ENCODE results near the gene WARS2.
"Not testable (repeated sequence)": the region's sequence is repeated elsewhere in the genome, so short reads cannot be mapped to it uniquely, and the experiment has no call there.

Gene WARS2

DNA sequence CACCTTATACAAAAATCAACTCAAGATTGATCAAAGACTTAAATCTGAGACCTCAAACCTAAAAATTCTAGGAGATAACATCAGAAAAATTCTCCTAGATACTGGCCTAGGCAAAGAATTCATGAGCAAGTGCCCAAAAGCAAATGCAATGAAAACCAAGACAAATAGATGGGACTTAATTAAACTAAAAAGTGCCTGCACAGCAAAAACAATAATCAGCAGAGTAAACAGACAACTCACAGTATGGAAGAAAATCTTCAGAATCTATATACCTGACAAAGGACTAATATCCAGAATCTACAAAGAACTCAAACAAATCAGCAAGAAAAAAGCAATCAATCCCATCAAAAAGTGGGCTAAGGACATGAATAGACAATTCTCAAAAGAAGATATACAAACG is 18.6 kb downstream of the WARS2 start:
- not testable (repeated sequence) for H3K9me3 Mint-ChIP-seq; H3K27ac Mint-ChIP-seq; H3K36me3 Mint-ChIP-seq (ENCODE audit: low read depth); DNase-seq (ENCODE audit: low spot score); H3K4me3 Mint-ChIP-seq; H3K27me3 Mint-ChIP-seq (ENCODE audit: low read depth); H3K4me1 Mint-ChIP-seq (ENCODE audit: low read depth)

DNA sequence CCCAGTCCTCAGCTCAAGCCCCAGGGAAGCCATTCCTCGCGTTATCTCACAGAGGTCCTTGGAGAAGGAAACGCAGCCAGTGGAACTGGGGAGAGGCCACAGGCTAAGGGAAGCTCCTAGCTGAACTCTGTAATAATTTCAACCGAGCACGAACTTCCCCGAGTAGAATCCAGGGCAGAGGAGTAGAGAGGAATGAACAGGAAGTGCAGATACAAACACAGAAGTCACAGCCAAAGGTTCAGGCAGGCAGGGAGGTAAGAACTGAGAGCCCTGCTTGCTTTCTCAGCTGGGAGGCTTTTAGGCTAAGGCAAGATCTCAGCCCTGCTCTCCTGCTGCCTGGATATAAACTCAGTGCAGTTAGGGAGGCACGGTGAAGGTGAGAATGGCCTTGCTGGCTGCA is 23.7 kb downstream of the WARS2 start:
- Mint-ChIP-seq H3K9me3 (peaks cover under 1% of the 10 kb centered on the region), H3K4me1 (ENCODE audit: low read depth) (no peaks in the 10 kb centered on the region), H3K27me3 (ENCODE audit: low read depth) (no peaks in the 10 kb centered on the region), H3K27ac (no peak overlapping the region), H3K36me3 (ENCODE audit: low read depth) (no peaks in the 10 kb centered on the region), H3K4me3 (no peak overlapping the region)
- no peak for DNase-seq (ENCODE audit: low spot score)

DNA sequence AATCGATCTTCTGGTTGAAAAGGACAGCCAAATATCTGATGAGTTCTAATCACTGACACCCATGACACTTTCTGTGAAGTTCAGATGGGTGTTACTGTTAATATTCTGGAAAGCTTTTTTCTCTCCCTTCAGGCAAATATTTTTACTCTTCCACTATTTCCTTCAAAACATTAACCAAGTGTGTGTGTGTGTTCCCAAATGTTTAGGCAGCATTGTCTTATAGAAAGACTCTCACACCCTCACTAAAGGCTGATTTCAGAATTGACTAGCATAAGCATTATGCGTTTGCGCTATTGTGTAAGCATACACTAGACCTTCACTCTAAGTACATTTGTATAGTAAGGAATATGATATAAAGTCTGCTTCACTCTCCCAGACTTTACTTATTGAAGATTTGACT is 24.7 kb downstream of the WARS2 start:
- H3K4me1 Mint-ChIP-seq (ENCODE audit: low read depth) = no peaks in the 10 kb centered on the region
- no peak overlapping the region for H3K4me3 Mint-ChIP-seq
- H3K27me3 Mint-ChIP-seq (ENCODE audit: low read depth) = no peaks in the 10 kb centered on the region
- H3K27ac Mint-ChIP-seq = no peak overlapping the region
- no peak for DNase-seq (ENCODE audit: low spot score)
- no peaks in the 10 kb centered on the region for H3K9me3 Mint-ChIP-seq
- no peaks in the 10 kb centered on the region for H3K36me3 Mint-ChIP-seq (ENCODE audit: low read depth)

DNA sequence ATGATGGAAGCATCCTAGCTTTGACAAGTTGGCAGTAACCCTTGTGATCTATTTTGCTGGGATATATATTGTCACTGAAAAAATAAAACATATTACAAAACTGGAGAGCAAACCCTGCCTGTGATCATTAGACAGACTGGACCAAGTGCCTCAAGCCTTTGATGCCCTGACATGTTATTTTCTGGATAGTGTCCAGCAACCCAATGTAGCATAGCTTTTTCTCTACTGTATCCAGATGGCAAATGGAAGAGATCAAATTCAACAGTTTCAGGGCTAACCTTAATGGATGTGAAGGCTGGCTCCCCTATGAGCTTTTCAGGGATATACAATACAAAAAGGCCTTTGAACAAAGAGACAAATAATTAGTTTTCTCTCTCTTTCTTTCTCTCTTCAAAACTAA is 25.1 kb downstream of the WARS2 start:
- Mint-ChIP-seq H3K4me1 (ENCODE audit: low read depth) (no peaks in the 10 kb centered on the region), H3K36me3 (ENCODE audit: low read depth) (no peaks in the 10 kb centered on the region), H3K9me3 (no peaks in the 10 kb centered on the region), H3K27ac (no peak overlapping the region), H3K4me3 (no peak overlapping the region), H3K27me3 (ENCODE audit: low read depth) (no peaks in the 10 kb centered on the region)
- DNase-seq (ENCODE audit: low spot score) = no peak

DNA sequence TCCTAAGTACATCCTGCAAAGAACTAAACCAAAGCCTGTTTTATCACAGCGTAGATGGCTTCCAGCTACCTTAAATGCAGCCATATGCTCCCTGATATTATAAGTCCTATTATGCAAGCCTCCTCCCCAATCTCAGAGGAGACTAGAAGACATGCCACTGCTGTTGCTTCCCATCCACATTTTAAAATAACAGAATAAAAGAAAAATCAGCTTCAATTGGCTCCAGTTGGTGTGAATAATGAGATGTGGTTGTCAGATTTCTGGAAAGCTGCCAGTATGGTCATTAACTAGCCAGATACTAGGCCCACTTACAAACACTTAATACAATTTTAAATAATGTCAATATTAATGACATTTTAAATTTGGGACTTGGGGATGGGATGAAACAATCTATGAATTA is 25.7 kb downstream of the WARS2 start:
- H3K9me3 Mint-ChIP-seq = no peaks in the 10 kb centered on the region
- H3K27ac Mint-ChIP-seq = no peak overlapping the region
- H3K27me3 Mint-ChIP-seq (ENCODE audit: low read depth) = no peaks in the 10 kb centered on the region
- H3K36me3 Mint-ChIP-seq (ENCODE audit: low read depth) = no peaks in the 10 kb centered on the region
- no peaks in the 10 kb centered on the region for H3K4me1 Mint-ChIP-seq (ENCODE audit: low read depth)
- DNase-seq (ENCODE audit: low spot score) = no peak
- no peak overlapping the region for H3K4me3 Mint-ChIP-seq

DNA sequence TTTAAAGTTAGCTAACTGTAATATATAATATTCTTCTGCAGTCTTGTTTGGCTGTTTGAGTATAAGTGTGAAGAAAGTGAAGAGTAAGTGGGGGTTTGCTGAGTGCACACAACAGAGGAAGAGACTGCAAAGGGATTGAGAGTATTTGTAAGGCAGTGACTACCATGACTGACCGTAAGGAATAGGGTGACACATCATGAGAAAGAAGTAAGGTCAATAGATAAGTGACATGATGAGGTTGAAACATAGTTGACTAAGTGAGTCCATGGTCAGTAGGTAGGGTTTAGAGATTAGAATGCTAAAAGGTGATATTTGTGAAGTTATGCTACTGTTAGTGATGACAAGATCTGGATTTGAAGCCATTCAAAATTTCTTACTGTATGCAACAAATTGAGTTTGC is 27.7 kb downstream of the WARS2 start:
- Mint-ChIP-seq H3K27ac (no peak overlapping the region), H3K4me3 (no peak overlapping the region), H3K36me3 (ENCODE audit: low read depth) (no peaks in the 10 kb centered on the region), H3K27me3 (ENCODE audit: low read depth) (peaks cover 2% of the 10 kb centered on the region), H3K9me3 (no peaks in the 10 kb centered on the region), H3K4me1 (ENCODE audit: low read depth) (no peaks in the 10 kb centered on the region)
- no peak for DNase-seq (ENCODE audit: low spot score)

DNA sequence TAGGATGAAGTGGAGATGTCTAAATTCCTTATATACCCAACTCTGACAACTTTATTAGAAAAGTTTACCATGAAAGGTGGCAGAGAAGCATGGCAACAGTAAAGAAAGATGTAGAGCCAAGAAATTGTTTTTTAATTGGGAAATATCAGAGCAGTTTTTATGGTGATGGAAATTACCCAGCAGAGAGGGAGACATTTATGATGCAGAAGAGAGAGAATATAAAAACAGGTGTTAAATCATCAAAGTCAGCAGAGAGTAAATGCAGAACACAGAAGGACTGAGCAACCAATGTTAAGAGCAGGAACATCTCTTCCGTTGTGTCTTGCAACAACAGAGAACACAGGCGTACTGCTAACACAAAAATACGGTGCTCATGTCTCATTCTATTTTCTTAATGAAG is 28.2 kb downstream of the WARS2 start:
- no peak overlapping the region for H3K4me3 Mint-ChIP-seq
- H3K27ac Mint-ChIP-seq = no peak overlapping the region
- no peaks in the 10 kb centered on the region for H3K4me1 Mint-ChIP-seq (ENCODE audit: low read depth)
- DNase-seq (ENCODE audit: low spot score) = no peak
- H3K9me3 Mint-ChIP-seq = peaks cover 2% of the 10 kb centered on the region
- H3K36me3 Mint-ChIP-seq (ENCODE audit: low read depth) = no peaks in the 10 kb centered on the region
- peaks cover 2% of the 10 kb centered on the region for H3K27me3 Mint-ChIP-seq (ENCODE audit: low read depth)

DNA sequence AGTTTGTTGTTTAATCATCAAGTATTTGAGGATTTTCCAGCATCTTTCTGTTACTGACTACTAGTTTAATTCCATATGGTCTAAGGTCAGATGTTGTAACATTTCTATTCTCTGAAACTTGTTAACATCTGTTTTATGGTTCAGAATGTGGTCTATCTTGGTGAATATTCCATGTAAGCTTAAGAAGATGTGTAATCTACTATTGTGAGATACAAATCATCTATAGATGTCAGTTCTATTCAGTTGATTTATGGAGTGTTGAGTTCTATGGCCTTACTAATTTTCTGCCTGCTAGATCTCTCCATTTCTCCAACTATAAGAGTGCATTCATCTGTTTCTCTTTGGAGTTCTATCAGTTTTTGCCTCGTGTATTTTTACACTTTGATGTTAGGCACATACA is 31.5 kb downstream of the WARS2 start:
- Mint-ChIP-seq H3K4me3 (no peak overlapping the region), H3K9me3 (peaks cover 4% of the 10 kb centered on the region), H3K36me3 (ENCODE audit: low read depth) (no peaks in the 10 kb centered on the region), H3K4me1 (ENCODE audit: low read depth) (no peaks in the 10 kb centered on the region), H3K27ac (no peak overlapping the region), H3K27me3 (ENCODE audit: low read depth) (peaks cover 2% of the 10 kb centered on the region)
- DNase-seq (ENCODE audit: low spot score) = no peak

DNA sequence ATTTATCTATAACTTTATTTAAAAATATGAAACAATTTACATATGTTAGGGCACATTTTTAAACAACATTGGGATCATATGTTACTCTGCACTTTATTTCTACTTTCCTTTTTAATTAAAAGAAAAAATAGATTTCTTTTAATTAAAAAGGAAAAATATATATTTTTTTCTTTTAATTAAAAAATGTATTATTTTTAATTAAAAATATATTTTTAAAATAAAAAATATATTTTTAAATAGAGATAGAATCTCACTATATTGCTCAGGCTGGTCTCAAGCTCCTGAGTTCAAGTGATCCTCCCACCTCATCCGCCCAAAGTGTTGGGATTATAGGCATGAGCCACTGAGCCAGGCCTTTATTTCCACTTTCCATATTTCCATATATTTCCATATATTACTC is 36.7 kb downstream of the WARS2 start:
- H3K36me3 Mint-ChIP-seq (ENCODE audit: low read depth) = no peaks in the 10 kb centered on the region
- no peak overlapping the region for H3K4me3 Mint-ChIP-seq
- H3K27me3 Mint-ChIP-seq (ENCODE audit: low read depth) = no peaks in the 10 kb centered on the region
- no peaks in the 10 kb centered on the region for H3K4me1 Mint-ChIP-seq (ENCODE audit: low read depth)
- no peak overlapping the region for H3K27ac Mint-ChIP-seq
- H3K9me3 Mint-ChIP-seq = peaks cover 4% of the 10 kb centered on the region
- DNase-seq (ENCODE audit: low spot score) = no peak

DNA sequence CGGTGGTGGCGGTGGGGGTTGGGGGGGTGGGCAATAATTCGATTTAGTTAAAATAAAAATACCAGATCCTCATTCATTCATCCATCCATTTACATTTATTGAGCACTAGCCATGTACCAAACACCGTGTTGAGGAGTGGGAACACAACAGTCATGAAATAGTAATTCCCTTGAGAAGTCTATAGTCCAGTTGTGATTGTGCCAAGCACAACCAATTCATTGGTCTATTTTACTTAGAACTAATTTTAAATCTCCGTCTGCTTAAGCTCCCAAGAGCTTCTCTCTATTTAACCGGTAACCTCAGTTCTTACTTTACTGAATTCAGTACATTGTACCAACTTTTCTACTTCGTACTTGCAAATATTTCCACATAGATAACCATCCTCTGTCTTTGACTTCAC is 38.4 kb downstream of the WARS2 start:
- no peak overlapping the region for H3K27ac Mint-ChIP-seq
- DNase-seq (ENCODE audit: low spot score) = no peak
- H3K4me3 Mint-ChIP-seq = no peak overlapping the region
- H3K36me3 Mint-ChIP-seq (ENCODE audit: low read depth) = no peaks in the 10 kb centered on the region
- H3K9me3 Mint-ChIP-seq = peaks cover under 1% of the 10 kb centered on the region
- H3K27me3 Mint-ChIP-seq (ENCODE audit: low read depth) = no peaks in the 10 kb centered on the region
- H3K4me1 Mint-ChIP-seq (ENCODE audit: low read depth) = no peaks in the 10 kb centered on the region

DNA sequence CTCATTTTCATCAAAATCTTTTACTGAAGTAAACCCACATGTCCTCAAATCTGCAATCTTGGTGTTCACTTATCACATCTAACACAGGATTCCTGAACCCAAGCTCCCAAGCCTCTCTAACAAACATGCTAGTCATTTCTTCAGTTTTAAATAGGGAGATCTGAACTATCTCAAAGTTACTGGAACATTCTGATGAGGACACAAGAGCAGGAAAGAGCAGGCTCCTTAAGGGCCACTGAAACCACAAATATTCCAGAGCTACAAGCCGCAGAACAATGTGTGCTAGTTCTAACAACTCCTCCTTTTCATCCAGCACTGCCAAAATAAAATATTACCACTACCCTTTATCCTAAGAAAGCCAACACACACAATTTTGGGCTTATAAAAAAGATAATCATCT is 38.9 kb downstream of the WARS2 start:
- H3K4me3 Mint-ChIP-seq = no peak overlapping the region
- H3K36me3 Mint-ChIP-seq (ENCODE audit: low read depth) = no peaks in the 10 kb centered on the region
- H3K27me3 Mint-ChIP-seq (ENCODE audit: low read depth) = no peaks in the 10 kb centered on the region
- H3K9me3 Mint-ChIP-seq = no peaks in the 10 kb centered on the region
- H3K27ac Mint-ChIP-seq = no peak overlapping the region
- no peak for DNase-seq (ENCODE audit: low spot score)
- H3K4me1 Mint-ChIP-seq (ENCODE audit: low read depth) = no peaks in the 10 kb centered on the region

DNA sequence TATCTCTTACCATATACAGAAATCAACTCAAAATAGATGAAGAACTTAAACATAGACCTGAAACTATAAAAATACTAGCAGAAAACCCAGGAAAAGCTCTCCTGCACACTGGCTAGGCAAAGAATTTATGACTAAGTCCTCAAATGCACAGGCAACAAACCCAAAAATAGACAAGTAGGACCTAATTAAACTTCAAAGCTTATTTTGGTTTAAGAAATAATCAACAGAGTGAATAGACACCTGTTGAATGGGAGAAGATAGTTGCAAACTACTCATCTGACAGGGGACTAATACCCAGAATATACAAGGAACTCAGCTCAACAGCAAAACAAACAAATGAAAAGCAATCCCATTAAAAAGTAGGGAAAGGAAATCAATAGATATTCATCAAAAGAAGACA is 40.7 kb downstream of the WARS2 start:
- Mint-ChIP-seq H3K9me3 (no peaks in the 10 kb centered on the region), H3K4me1 (ENCODE audit: low read depth) (no peaks in the 10 kb centered on the region), H3K36me3 (ENCODE audit: low read depth) (no peaks in the 10 kb centered on the region), H3K27me3 (ENCODE audit: low read depth) (no peaks in the 10 kb centered on the region), H3K4me3 (no peak overlapping the region), H3K27ac (no peak overlapping the region)
- DNase-seq (ENCODE audit: low spot score) = no peak

DNA sequence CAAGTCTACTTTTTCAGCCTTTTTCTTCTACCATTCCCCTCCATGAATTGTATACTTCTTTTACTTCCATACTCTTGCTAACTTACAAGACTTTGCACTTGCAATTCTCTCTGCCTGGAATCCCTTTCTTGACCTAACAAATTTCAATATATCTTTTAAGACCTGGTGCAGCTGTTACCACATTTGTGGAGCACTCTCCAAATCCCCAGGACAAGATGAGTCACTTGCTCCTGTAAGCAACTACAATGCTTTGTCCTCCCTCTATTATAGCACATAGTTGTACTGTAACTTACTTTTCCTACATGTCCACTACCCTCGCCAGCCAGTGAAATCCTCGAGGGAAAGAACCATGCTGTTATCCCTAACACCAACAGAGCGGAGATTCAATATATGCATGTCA is 43.1 kb downstream of the WARS2 start:
- no peaks in the 10 kb centered on the region for H3K4me1 Mint-ChIP-seq (ENCODE audit: low read depth)
- H3K4me3 Mint-ChIP-seq = no peak overlapping the region
- no peak for DNase-seq (ENCODE audit: low spot score)
- no peaks in the 10 kb centered on the region for H3K27me3 Mint-ChIP-seq (ENCODE audit: low read depth)
- no peaks in the 10 kb centered on the region for H3K9me3 Mint-ChIP-seq
- no peaks in the 10 kb centered on the region for H3K36me3 Mint-ChIP-seq (ENCODE audit: low read depth)
- no peak overlapping the region for H3K27ac Mint-ChIP-seq

DNA sequence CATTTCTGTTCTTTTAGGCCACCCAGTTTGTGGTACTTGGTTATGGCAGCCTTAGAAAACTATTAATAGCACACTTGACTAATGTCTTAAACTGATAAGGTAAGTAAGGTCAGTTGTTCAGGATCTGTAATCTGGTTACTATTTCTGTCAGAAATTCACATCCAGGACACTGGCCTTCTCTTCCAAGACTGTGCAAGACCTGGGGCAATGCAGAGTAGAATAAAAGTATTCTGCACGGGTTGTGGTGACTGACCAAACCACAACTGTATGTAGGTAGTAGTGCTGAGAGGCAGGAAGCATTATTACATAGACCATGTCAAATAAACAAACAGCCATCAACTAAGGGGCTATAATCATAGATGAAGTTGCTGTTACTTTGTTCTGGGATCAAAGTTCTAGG is 46.7 kb downstream of the WARS2 start:
- no peaks in the 10 kb centered on the region for H3K4me1 Mint-ChIP-seq (ENCODE audit: low read depth)
- H3K36me3 Mint-ChIP-seq (ENCODE audit: low read depth) = no peaks in the 10 kb centered on the region
- DNase-seq (ENCODE audit: low spot score) = no peak
- no peaks in the 10 kb centered on the region for H3K9me3 Mint-ChIP-seq
- no peak overlapping the region for H3K27ac Mint-ChIP-seq
- H3K27me3 Mint-ChIP-seq (ENCODE audit: low read depth) = no peaks in the 10 kb centered on the region
- H3K4me3 Mint-ChIP-seq = no peak overlapping the region

DNA sequence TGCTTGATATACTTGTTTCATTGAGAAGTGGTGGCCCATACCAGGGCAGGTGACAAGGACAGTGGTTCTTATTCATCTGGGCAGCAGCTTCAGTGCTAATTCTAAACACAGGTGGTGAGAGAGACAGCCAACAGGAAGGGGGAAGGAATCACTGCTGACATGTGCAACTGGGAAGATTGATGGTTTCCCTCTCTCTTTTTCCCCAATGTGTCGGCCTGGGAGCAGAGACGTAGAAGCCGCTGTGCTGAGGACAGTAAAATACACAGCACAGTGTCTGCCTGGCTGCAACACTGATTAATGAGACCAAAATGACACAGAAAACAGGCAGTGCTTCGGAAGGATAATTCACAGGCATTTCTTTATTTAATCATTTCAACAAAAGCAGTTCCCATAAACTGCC is 48.8 kb downstream of the WARS2 start:
- no peaks in the 10 kb centered on the region for H3K36me3 Mint-ChIP-seq (ENCODE audit: low read depth)
- no peak overlapping the region for H3K27ac Mint-ChIP-seq
- H3K4me1 Mint-ChIP-seq (ENCODE audit: low read depth) = no peaks in the 10 kb centered on the region
- DNase-seq (ENCODE audit: low spot score) = no peak
- H3K27me3 Mint-ChIP-seq (ENCODE audit: low read depth) = no peaks in the 10 kb centered on the region
- H3K4me3 Mint-ChIP-seq = no peak overlapping the region
- no peaks in the 10 kb centered on the region for H3K9me3 Mint-ChIP-seq

DNA sequence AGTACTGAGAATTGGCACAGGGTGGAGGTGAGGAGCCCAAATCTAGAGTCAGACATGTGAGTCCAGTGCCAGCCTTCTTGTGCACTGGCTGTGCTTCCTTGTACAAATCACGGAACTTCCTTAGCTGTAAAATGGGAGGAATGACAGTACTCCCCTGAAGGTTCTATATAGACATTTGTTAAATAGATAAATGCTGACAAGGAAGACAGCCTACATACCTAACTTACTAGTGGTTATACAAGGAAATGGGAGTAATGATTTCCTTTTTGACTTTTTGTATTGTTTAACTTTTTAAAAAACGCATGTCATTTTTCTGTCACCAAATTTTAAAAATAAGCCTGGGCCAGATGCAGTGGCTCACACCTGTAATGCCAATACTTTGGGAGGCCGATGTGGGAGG is 50.2 kb downstream of the WARS2 start:
- Mint-ChIP-seq H3K27ac (no peak overlapping the region), H3K36me3 (ENCODE audit: low read depth) (no peaks in the 10 kb centered on the region), H3K4me3 (no peak overlapping the region), H3K27me3 (ENCODE audit: low read depth) (no peaks in the 10 kb centered on the region), H3K9me3 (no peaks in the 10 kb centered on the region), H3K4me1 (ENCODE audit: low read depth) (no peaks in the 10 kb centered on the region)
- no peak for DNase-seq (ENCODE audit: low spot score)

Data from T-helper 2 cell treated with Interferon-gamma antibody and Interleukin-4, amounts not matched to agents 5 μg/mL and 100 μg/mL, for 36 hours (primary cell).